Lower lobe of right lung (tissue), 2 donors: ENCODE measurements around the gene ATP1B3. TPM values are rescaled to one million over a fixed set of nuclear protein-coding genes. Genes with fewer than 3 reads are reported as not detected.

ENCODE experiments used
- ATAC-seq, 2 donors: fragments of 200-7000 bp; cut with Tn5 transposase; one replicate each; pipeline ENCODE4 v1.9.1; 2020 to 2022; ENCODE audit warnings: mild to moderate bottlenecking in 2 of 2, moderate library complexity in 2 of 2
- DNase-seq: peaks from one replicate; pipeline ENCODE4 v3.0.0-alpha.2; 2020
- H3K27ac ChIP-seq: fragments of 200-600 bp; one replicate; pipeline ENCODE4 v1.8.0; 2022
- H3K27me3 ChIP-seq: fragments of 200-600 bp; one replicate; pipeline ENCODE4 v1.8.0; 2022; ENCODE audit warnings: low read depth
- H3K36me3 ChIP-seq: fragments of 200-600 bp; one replicate; pipeline ENCODE4 v1.8.0; 2022; ENCODE audit warnings: mild to moderate bottlenecking
- H3K4me1 ChIP-seq: fragments of 200-600 bp; one replicate; pipeline ENCODE4 v1.8.0; 2022
- H3K4me3 ChIP-seq: fragments of 200-600 bp; one replicate; pipeline ENCODE4 v1.8.0; 2022; ENCODE audit warnings: mild to moderate bottlenecking
- H3K9me3 ChIP-seq: fragments of 200-600 bp; one replicate; pipeline ENCODE4 v1.8.0; 2022
- CTCF ChIP-seq: fragments of 200-600 bp; IDR thresholded peaks from one replicate; pipeline ENCODE4 v1.8.0; 2022; ENCODE audit warnings: antibody characterized with exemption, mild to moderate bottlenecking
- intact Hi-C: fragments of 100-400 bp; cut with DNase I; formaldehyde crosslinking; loops from one replicate; pipeline ENCODE4 v1.11.0; 2022
- total RNA-seq: library from RNA; stranded (reverse); fragmentation: NEBNext Ultra II Directional; extraction: Animal tissue kit (Norgen Biotek cat#: 25700); gene quantifications from one replicate; pipeline ENCODE4 v1.2.1, GENCODE V29; 2021
- donor health status: DM: no; HTN: yes; CAD: no; lungs with severe emphysema.

ATP1B3 gene
- total RNA-seq, 1 donor from 2014 or later: 143 TPM

GRCh38 chr3:141835557-141836229, 40.8 kb upstream of the ATP1B3 start:
- DNase-seq (no peak), ATAC-seq (no peak)
- Histone ChIP-seq H3K4me1 (no peaks in the 10 kb centered on the region), H3K36me3 (no peaks in the 10 kb centered on the region), H3K9me3 (no peaks in the 10 kb centered on the region), H3K27ac (no peak overlapping the region), H3K27me3 (no peaks in the 10 kb centered on the region), H3K4me3 (no peak overlapping the region)
- intact Hi-C loops: no loop called here
- TF ChIP-seq CTCF: no peak

- DNase-seq (no peak), ATAC-seq (no peak)
- no peaks in the 10 kb centered on the region for H3K27me3 ChIP-seq
- H3K27ac ChIP-seq: no peak overlapping the region
- TF ChIP-seq CTCF: no peak
- H3K4me1 ChIP-seq: no peaks in the 10 kb centered on the region
- H3K36me3 ChIP-seq: no peaks in the 10 kb centered on the region
- H3K9me3 ChIP-seq: no peaks in the 10 kb centered on the region
- H3K4me3 ChIP-seq: no peak overlapping the region
- intact Hi-C loops: no loop called here
Observed at GRCh38 chr3:141839389-141839788, 37.1 kb upstream of the ATP1B3 start.

- ATAC-seq: no peak
- Histone ChIP-seq H3K9me3 (no peaks in the 10 kb centered on the region), H3K4me1 (no peaks in the 10 kb centered on the region), H3K27ac (no peak overlapping the region), H3K36me3 (no peaks in the 10 kb centered on the region), H3K4me3 (no peak overlapping the region), H3K27me3 (no peaks in the 10 kb centered on the region)
- no peak for TF ChIP-seq CTCF
- intact Hi-C loops: no loop called here
- DNase-seq: no peak
Observed at GRCh38 chr3:141840737-141841544, 35.5 kb upstream of the ATP1B3 start.

- no peaks in the 10 kb centered on the region for H3K36me3 ChIP-seq
- intact Hi-C loops: no loop called here
- no peaks in the 10 kb centered on the region for H3K9me3 ChIP-seq
- H3K4me3 ChIP-seq: no peak overlapping the region
- no peaks in the 10 kb centered on the region for H3K4me1 ChIP-seq
- H3K27ac ChIP-seq: no peak overlapping the region
- no peak for ATAC-seq
- H3K27me3 ChIP-seq: no peaks in the 10 kb centered on the region
- no peak for TF ChIP-seq CTCF
- DNase-seq: no peak
Observed at GRCh38 chr3:141844108-141844507, 32.3 kb upstream of the ATP1B3 start.

GRCh38 chr3:141844812-141845211, 31.6 kb upstream of the ATP1B3 start:
- H3K9me3 ChIP-seq: no peaks in the 10 kb centered on the region
- no peak for TF ChIP-seq CTCF
- no peak for ATAC-seq
- no peak overlapping the region for H3K27ac ChIP-seq
- no peak for DNase-seq
- no peaks in the 10 kb centered on the region for H3K36me3 ChIP-seq
- H3K4me1 ChIP-seq: no peaks in the 10 kb centered on the region
- no peaks in the 10 kb centered on the region for H3K27me3 ChIP-seq
- no peak overlapping the region for H3K4me3 ChIP-seq
- intact Hi-C loops: no loop called here
